ENCODE measurements around the gene UBE2N.
"Not testable (repeated sequence)": the region's sequence is repeated elsewhere in the genome, so short reads cannot be mapped to it uniquely, and the experiment has no call there.

The UBE2N gene

GRCh38 chr12:93412396-93412795 lies 29.4 kb downstream of the UBE2N start:
- not testable (repeated sequence) for DNase-seq (ENCODE audit: low read depth, low spot score)

GRCh38 chr12:93411060-93411459 lies 30.7 kb downstream of the UBE2N start:
- not testable (repeated sequence) for DNase-seq (ENCODE audit: low read depth, low spot score)

GRCh38 chr12:93409343-93410187 lies 32.2 kb downstream of the UBE2N start:
- DNase-seq (ENCODE audit: low read depth, low spot score), result not testable (repeated sequence)

GRCh38 chr12:93408813-93409212 lies 32.9 kb downstream of the UBE2N start:
- no peak for DNase-seq (ENCODE audit: low read depth, low spot score)

GRCh38 chr12:93407963-93408283 lies 33.8 kb downstream of the UBE2N start:
- no peak for DNase-seq (ENCODE audit: low read depth, low spot score)

- no peak for DNase-seq (ENCODE audit: low read depth, low spot score)
Measured at GRCh38 chr12:93407054-93407962, 34.4 kb downstream of the UBE2N start.

GRCh38 chr12:93404961-93405849 lies 36.5 kb downstream of the UBE2N start:
- DNase-seq (ENCODE audit: low read depth, low spot score), result no peak

- DNase-seq (ENCODE audit: low read depth, low spot score), result no peak
Measured at GRCh38 chr12:93403988-93404803, 37.6 kb downstream of the UBE2N start.

- DNase-seq (ENCODE audit: low read depth, low spot score), result no peak
Measured at GRCh38 chr12:93402333-93403311, 39.1 kb downstream of the UBE2N start.

- not testable (repeated sequence) for DNase-seq (ENCODE audit: low read depth, low spot score)
Measured at GRCh38 chr12:93399183-93399863, 42.4 kb downstream of the UBE2N start.

GRCh38 chr12:93397412-93397811 lies 44.3 kb downstream of the UBE2N start:
- no peak for DNase-seq (ENCODE audit: low read depth, low spot score)

GRCh38 chr12:93393425-93393824 lies 48.3 kb downstream of the UBE2N start:
- no peak for DNase-seq (ENCODE audit: low read depth, low spot score)

GRCh38 chr12:93390549-93391297 lies 51.0 kb downstream of the UBE2N start:
- no peak for DNase-seq (ENCODE audit: low read depth, low spot score)

- no peak for DNase-seq (ENCODE audit: low read depth, low spot score)
Measured at GRCh38 chr12:93390031-93390430, 51.7 kb downstream of the UBE2N start.

GRCh38 chr12:93387780-93388179 lies 54.0 kb downstream of the UBE2N start:
- no peak for DNase-seq (ENCODE audit: low read depth, low spot score)

GRCh38 chr12:93381976-93382437 lies 59.7 kb downstream of the UBE2N start:
- DNase-seq (ENCODE audit: low read depth, low spot score), result not testable (repeated sequence)

- no peak for DNase-seq (ENCODE audit: low read depth, low spot score)
Measured at GRCh38 chr12:93381161-93381975, 60.4 kb downstream of the UBE2N start.
